K562 (cell line): Measurements from ENCODE around the gene ARFGAP3. TPM values are rescaled to one million over a fixed set of nuclear protein-coding genes. Genes with fewer than 3 reads are reported as not detected.

Experiments used
- BRD9 ChIP-seq: fragments of 450-650 bp; IDR thresholded peaks from 2 replicates; pipeline ENCODE4 v1.6.1; 2018; ENCODE audit warnings: low read depth; ENCODE audit not compliant: partially characterized antibody
- CREB1 ChIP-seq, 2 experiments: sonication (generic) in 1 of 2; formaldehyde crosslinking in 1 of 2; IDR thresholded peaks; 2 replicates each; pipeline versions ENCODE4 v1.6.1 to v1.8.0; 2012 to 2022; ENCODE audit warnings: inconsistent platforms in 1 of 2, mild to moderate bottlenecking in 1 of 2, missing genetic modification reagents in 1 of 2, moderate library complexity in 1 of 2
- ELF1 ChIP-seq: fragments of 200-800 bp; sonication (Bioruptor generic); IDR thresholded peaks from 2 replicates; pipeline ENCODE4 v1.6.1; 2016; ENCODE audit warnings: missing genetic modification characterization, missing compliant biosample characterization
- ETV5 ChIP-seq: sonication (generic); formaldehyde crosslinking; IDR thresholded peaks from 2 replicates; pipeline ENCODE4 v1.4.0; 2020; ENCODE audit warnings: low read depth, mild to moderate bottlenecking, missing genetic modification reagents
- GMEB1 ChIP-seq: fragments of 250-450 bp; sonication (Bioruptor Pico); IDR thresholded peaks from 2 replicates; pipeline ENCODE4 v1.4.0; 2020; ENCODE audit warnings: mild to moderate bottlenecking
- HDGF ChIP-seq: fragments of 450-650 bp; IDR thresholded peaks from 2 replicates; pipeline ENCODE4 v1.6.1; 2016
- HES1 ChIP-seq: fragments of 450-650 bp; IDR thresholded peaks from 2 replicates; pipeline ENCODE4 v1.6.1; 2016; ENCODE audit warnings: low read depth, mild to moderate bottlenecking, moderate library complexity
- NCOA4 ChIP-seq: fragments of 450-650 bp; IDR thresholded peaks from 2 replicates; pipeline ENCODE4 v1.6.1; 2018; ENCODE audit warnings: mild to moderate bottlenecking; ENCODE audit not compliant: partially characterized antibody
- NFE2 ChIP-seq: IDR thresholded peaks from 2 replicates; pipeline ENCODE4 v1.6.1; 2014; ENCODE audit warnings: antibody characterized with exemption, low read depth
- PHF21A ChIP-seq: fragments of 450-650 bp; IDR thresholded peaks from 2 replicates; pipeline ENCODE4 v1.6.1; 2017; ENCODE audit warnings: low read depth, borderline replicate concordance
- PPARD ChIP-seq: fragments of 250-450 bp; sonication (Bioruptor Pico); IDR thresholded peaks from 2 replicates; pipeline ENCODE4 v1.8.0; 2022; ENCODE audit warnings: inconsistent platforms, mild to moderate bottlenecking, moderate library complexity
- PRDM10 ChIP-seq: fragments of 450-650 bp; IDR thresholded peaks from 2 replicates; pipeline ENCODE4 v1.6.1; 2018; ENCODE audit not compliant: partially characterized antibody
- U2AF1 ChIP-seq: fragments of 200-400 bp; formaldehyde crosslinking; optimal IDR thresholded peaks from 2 replicates; pipeline ENCODE3; 2017; ENCODE audit warnings: mild to moderate bottlenecking, low read depth, low read length, moderate library complexity
- XRCC4 ChIP-seq: IDR thresholded peaks from one replicate; pipeline ENCODE4 v1.6.1; 2011; ENCODE audit not compliant: insufficient read depth, insufficient read length; ENCODE audit errors: extremely low read depth
- ZNF12 ChIP-seq: sonication (generic); formaldehyde crosslinking; IDR thresholded peaks from 2 replicates; pipeline ENCODE4 v1.4.0; 2020; ENCODE audit warnings: mild to moderate bottlenecking, missing genetic modification reagents
- ZNF384 ChIP-seq: IDR thresholded peaks from 2 replicates; pipeline ENCODE4 v1.6.1; 2012; ENCODE audit warnings: low read depth, low read length, improper control_type of control experiment
- ZNF584 ChIP-seq: fragments of 200-800 bp; sonication (Bioruptor generic); IDR thresholded peaks from 2 replicates; pipeline ENCODE4 v1.6.1; 2016; ENCODE audit warnings: low read depth, mild to moderate bottlenecking, missing genetic modification characterization, missing compliant biosample characterization
- ZNF830 ChIP-seq: fragments of 250-450 bp; sonication (Bioruptor Pico); IDR thresholded peaks from 2 replicates; pipeline ENCODE4 v1.5.0; 2021; ENCODE audit warnings: mild to moderate bottlenecking
- polyA plus RNA-seq, 8 experiments: library from polyadenylated mRNA; depleted of rRNA in 4 of 8; stranded (reverse) in 5 of 8; unstranded in 3 of 8; fragments of >200 nt; fragmentation: Nextera tagmentation in 2 of 8; fragmentation: Illumina TruSeq in 1 of 8; extraction: Ambion mirVana in 2 of 8; extraction: Trizol in 1 of 8; gene quantifications; 2 replicates each; pipeline versions ENCODE4 v1.2.1 to v1.2.3, GENCODE V29; 2011 to 2014; ENCODE audit warnings: inconsistent platforms in 1 of 8, missing spikeins in 1 of 8
- total RNA-seq, 7 experiments: library from RNA; depleted of rRNA in 6 of 7; stranded (reverse); fragments of >200 nt in 6 of 7; fragmentation: Illumina TruSeq in 2 of 7; extraction: Trizol in 2 of 7; gene quantifications; 2 replicates each; pipeline versions ENCODE4 v1.2.1 to v1.2.3, GENCODE V29; 2011 to 2021; ENCODE audit warnings: low replicate concordance in 1 of 7

The ARFGAP3 gene
- total and polyA plus RNA-seq, 9 of the 15 experiments (the other 6 are each of a cell fraction or from before 2014, with no cell fraction given) = 14.2 to 31.9 (median 22.7) TPM

- no peak for TF ChIP-seq PRDM10
- TF ChIP-seq PHF21A = no peak
- no peak for TF ChIP-seq ZNF384
- TF ChIP-seq ETV5 (CRISPR knock-in tag) = no peak
- TF ChIP-seq GMEB1 (CRISPR knock-in tag) = no peak
- no peak for TF ChIP-seq ELF1 (tag)
- TF ChIP-seq ZNF830 (CRISPR knock-in tag) = no peak
- TF ChIP-seq NFE2 = no peak
- TF ChIP-seq XRCC4 = no peak
- TF ChIP-seq CREB1 (IDR thresholded peaks at IDR 0.05) = no peak
- no peak for TF ChIP-seq CREB1 (CRISPR knock-in tag; IDR thresholded peaks at IDR 0.05)
- no peak for TF ChIP-seq HDGF
- TF ChIP-seq ZNF584 (CRISPR knock-in tag) = no peak
- TF ChIP-seq PPARD (CRISPR knock-in tag) = no peak
- no peak for TF ChIP-seq HES1
- no peak for TF ChIP-seq ZNF12 (CRISPR knock-in tag)
- no peak for TF ChIP-seq NCOA4
- TF ChIP-seq U2AF1 = no peak
- no peak for TF ChIP-seq BRD9
- TF ChIP-seq, all 486 proteins: peak for 0
Measured at GRCh38 chr22:42811459-42811858, 45.6 kb downstream of the ARFGAP3 start (continued).
